WERI-Rb-1 (cell line): ENCODE results near the gene MACROD2.
"Not testable (repeated sequence)": the region's sequence is repeated elsewhere in the genome, so short reads cannot be mapped to it uniquely, and the experiment has no call there.

ENCODE experiments used
- DNase-seq: peaks from one replicate; pipeline ENCODE4 v3.0.0-alpha.2; 2020
- H3K27ac ChIP-seq: fragments of 250-450 bp; sonication (Bioruptor Pico); 2 replicates; pipeline ENCODE4 v1.5.1; 2020; ENCODE audit warnings: mild to moderate bottlenecking, moderate library complexity
- H3K27me3 ChIP-seq: fragments of 250-450 bp; sonication (Bioruptor Pico); 2 replicates; pipeline ENCODE4 v1.5.1; 2021; ENCODE audit warnings: mild to moderate bottlenecking, low read depth, moderate library complexity; ENCODE audit not compliant: insufficient read depth, severe bottlenecking
- H3K36me3 ChIP-seq: fragments of 250-450 bp; sonication (Bioruptor Pico); 2 replicates; pipeline ENCODE4 v1.5.1; 2020; ENCODE audit warnings: mild to moderate bottlenecking, moderate library complexity
- H3K4me3 ChIP-seq: 2 replicates; pipeline ENCODE4 v1.5.1; 2011; ENCODE audit warnings: low read depth, mild to moderate bottlenecking, control low read depth, low read length
- H3K9me3 ChIP-seq: fragments of 250-450 bp; sonication (Bioruptor Pico); 2 replicates; pipeline ENCODE4 v1.5.1; 2021; ENCODE audit warnings: mild to moderate bottlenecking, moderate library complexity; ENCODE audit not compliant: severe bottlenecking
- CTCF ChIP-seq: IDR thresholded peaks from 2 replicates; pipeline ENCODE4 v1.5.1; 2011; ENCODE audit warnings: low read depth, mild to moderate bottlenecking, control low read depth, inconsistent platforms, low read length

The MACROD2 gene

GRCh38 chr20:14919501-14920081, 924.3 kb downstream of the MACROD2 start:
- H3K4me3 ChIP-seq, result no peak overlapping the region
- no peak for DNase-seq
- TF ChIP-seq CTCF, result no peak
- H3K27me3 ChIP-seq, result no peaks in the 10 kb centered on the region
- no peaks in the 10 kb centered on the region for H3K9me3 ChIP-seq
- H3K27ac ChIP-seq, result no peak overlapping the region
- no peaks in the 10 kb centered on the region for H3K36me3 ChIP-seq

GRCh38 chr20:14921513-14921912, 926.2 kb downstream of the MACROD2 start:
- no peaks in the 10 kb centered on the region for H3K36me3 ChIP-seq
- H3K4me3 ChIP-seq, result no peak overlapping the region
- DNase-seq, result no peak
- no peaks in the 10 kb centered on the region for H3K9me3 ChIP-seq
- no peak for TF ChIP-seq CTCF
- no peaks in the 10 kb centered on the region for H3K27me3 ChIP-seq
- H3K27ac ChIP-seq, result no peak overlapping the region

- no peak overlapping the region for H3K27ac ChIP-seq
- no peaks in the 10 kb centered on the region for H3K9me3 ChIP-seq
- no peaks in the 10 kb centered on the region for H3K36me3 ChIP-seq
- no peak for TF ChIP-seq CTCF
- DNase-seq, result no peak
- no peak overlapping the region for H3K4me3 ChIP-seq
- H3K27me3 ChIP-seq, result no peaks in the 10 kb centered on the region
Observed at GRCh38 chr20:14922503-14923267, 927.4 kb downstream of the MACROD2 start.

GRCh38 chr20:14924433-14924832, 929.1 kb downstream of the MACROD2 start:
- no peaks in the 10 kb centered on the region for H3K9me3 ChIP-seq
- H3K27me3 ChIP-seq, result no peaks in the 10 kb centered on the region
- H3K27ac ChIP-seq, result no peak overlapping the region
- no peak for DNase-seq
- H3K36me3 ChIP-seq, result no peaks in the 10 kb centered on the region
- TF ChIP-seq CTCF, result no peak
- H3K4me3 ChIP-seq, result no peak overlapping the region

- no peak for TF ChIP-seq CTCF
- no peak for DNase-seq
- H3K36me3 ChIP-seq, result no peaks in the 10 kb centered on the region
- H3K27me3 ChIP-seq, result no peaks in the 10 kb centered on the region
- H3K27ac ChIP-seq, result no peak overlapping the region
- no peaks in the 10 kb centered on the region for H3K9me3 ChIP-seq
- no peak overlapping the region for H3K4me3 ChIP-seq
Observed at GRCh38 chr20:14925300-14925699, 930.0 kb downstream of the MACROD2 start.

GRCh38 chr20:14926436-14926835, 931.1 kb downstream of the MACROD2 start:
- not testable (repeated sequence) for H3K4me3 ChIP-seq

More at GRCh38 chr20:14926436-14926835, 931.1 kb downstream of the MACROD2 start:
- not testable (repeated sequence) for DNase-seq, H3K36me3 ChIP-seq, H3K9me3 ChIP-seq, H3K27ac ChIP-seq, H3K27me3 ChIP-seq
